Activated CD4-positive, alpha-beta memory T cell treated with anti-CD3 and anti-CD28 coated beads for 36 hours (primary cell): ENCODE data around the gene MAP4. TPM values are rescaled to one million over a fixed set of nuclear protein-coding genes. Genes with fewer than 3 reads are reported as not detected.
"Not testable (repeated sequence)": the region's sequence is repeated elsewhere in the genome, so short reads cannot be mapped to it uniquely, and the experiment has no call there.

ENCODE experiments used
- CTCF ChIA-PET: fragments of 350-600 bp; sonication (Branson Sonifier 250); formaldehyde crosslinking; loops from one replicate; lab custom pipeline; 2021; ENCODE audit warnings: antibody characterized with exemption, inconsistent platforms; lab: Charles Lee
- POLR2A ChIA-PET: fragments of 350-600 bp; sonication (Branson Sonifier 250); formaldehyde crosslinking; loops from one replicate; lab custom pipeline; 2021; ENCODE audit warnings: antibody characterized with exemption; lab: Charles Lee
- DNase-seq: peaks from one replicate; pipeline ENCODE4 v3.0.0-alpha.2; 2020
- H3K27ac Mint-ChIP-seq: one replicate; pipeline ENCODE4 v1.8.0; 2021; ENCODE audit warnings: mixed read lengths
- H3K27me3 Mint-ChIP-seq: one replicate; pipeline ENCODE4 v1.8.0; 2021; ENCODE audit warnings: mixed read lengths
- H3K36me3 Mint-ChIP-seq: one replicate; pipeline ENCODE4 v1.8.0; 2021; ENCODE audit warnings: mixed read lengths
- H3K4me1 Mint-ChIP-seq: one replicate; pipeline ENCODE4 v1.8.0; 2021; ENCODE audit warnings: low read depth, mixed read lengths
- H3K4me3 Mint-ChIP-seq: one replicate; pipeline ENCODE4 v1.8.0; 2021; ENCODE audit warnings: mild to moderate bottlenecking, mixed read lengths
- H3K9me3 Mint-ChIP-seq: one replicate; pipeline ENCODE4 v1.8.0; 2021; ENCODE audit warnings: mixed read lengths
- intact Hi-C: fragments of 100-400 bp; cut with micrococcal nuclease; formaldehyde crosslinking; loops from one replicate; pipeline ENCODE4 v1.15.1; 2023
- total RNA-seq, 2 experiments: library from RNA; stranded (reverse); gene quantifications; one replicate each; pipeline ENCODE4 v1.2.3, GENCODE V29; 2021

Gene MAP4
- total RNA-seq, 2 experiments from 2014 or later, result 114 to 116 TPM

DNA sequence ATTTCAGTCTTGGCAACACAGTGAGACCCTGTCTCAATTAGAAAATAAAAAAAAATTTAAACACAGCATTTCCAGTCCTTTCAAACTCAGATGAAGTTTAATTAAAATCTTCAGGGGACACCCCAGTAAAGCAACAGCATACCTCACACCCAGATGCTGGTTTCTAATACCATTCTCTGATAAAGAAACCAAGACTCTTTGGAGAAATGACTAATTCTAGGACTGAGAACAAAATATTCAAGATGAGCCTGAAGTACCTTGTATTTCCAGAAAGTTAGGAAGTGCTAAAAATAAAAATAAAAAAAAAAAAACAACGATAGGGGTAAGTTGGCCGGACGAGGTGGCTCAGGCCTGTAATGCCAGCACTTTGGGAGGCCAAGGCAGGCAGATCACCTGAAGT, 14.0 kb upstream of the MAP4 start:
- ChIA-PET CTCF (no interaction called here), POLR2A (no interaction called here)
- no peaks in the 10 kb centered on the region for H3K9me3 Mint-ChIP-seq
- intact Hi-C loops, result no loop called here
- H3K4me1 Mint-ChIP-seq, result peaks cover 27% of the 10 kb centered on the region
- no peaks in the 10 kb centered on the region for H3K36me3 Mint-ChIP-seq
- no peak overlapping the region for H3K27ac Mint-ChIP-seq
- no peaks in the 10 kb centered on the region for H3K27me3 Mint-ChIP-seq
- DNase-seq, result no peak
- no peak overlapping the region for H3K4me3 Mint-ChIP-seq

DNA sequence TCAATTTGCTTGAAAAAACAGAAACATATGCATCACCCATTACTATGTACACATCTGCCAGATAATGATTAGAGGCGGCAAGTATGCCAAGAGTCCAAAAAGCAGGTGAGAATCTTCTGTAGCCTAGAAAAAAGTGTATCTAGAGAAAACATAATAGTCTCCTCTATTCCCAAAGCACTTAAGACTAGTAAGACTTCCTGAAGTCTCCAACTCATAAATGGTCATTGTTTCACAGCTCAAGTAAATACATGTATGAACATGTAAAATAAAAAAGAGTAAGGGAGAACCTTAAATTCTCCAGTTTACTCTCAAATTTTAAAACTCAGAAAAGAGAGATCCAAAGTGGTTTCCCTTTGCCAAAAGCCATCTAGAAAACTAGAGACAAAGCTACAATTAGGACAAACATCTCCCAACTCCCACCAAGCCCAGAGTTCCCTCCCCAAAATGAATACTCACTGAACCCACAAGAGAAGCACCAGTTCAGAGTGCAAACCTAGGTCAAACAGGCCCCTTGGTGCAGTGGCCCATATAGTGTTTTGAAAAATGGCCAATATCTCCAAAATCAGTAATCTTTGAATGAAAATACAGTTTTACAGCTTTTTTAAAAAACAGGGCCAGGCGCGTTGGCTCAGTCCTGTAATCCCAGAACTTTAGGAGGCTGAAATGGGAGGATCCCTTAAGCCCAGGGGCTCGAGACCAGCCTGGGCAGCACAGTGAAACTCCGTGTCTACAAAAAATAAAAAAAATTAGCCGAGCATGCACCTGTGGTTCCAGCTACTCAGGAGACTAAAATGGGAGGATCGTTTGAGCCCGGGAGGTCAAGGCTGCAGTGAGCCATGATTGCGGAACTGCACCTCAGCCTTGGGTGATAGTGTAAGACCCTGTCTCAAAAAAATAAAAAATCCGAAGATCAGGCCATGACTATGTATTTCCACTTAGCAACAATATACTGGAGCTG, 11.0 kb upstream of the MAP4 start:
- no peak overlapping the region for H3K4me3 Mint-ChIP-seq
- DNase-seq, result no peak
- ChIA-PET POLR2A (no interaction called here), CTCF (interaction anchor here (1.0 kb wide), 1 partner anchor 38 kb away, joined by 4 read pairs; no protein-coding TSS in a partner anchor)
- intact Hi-C loops, result no loop called here
- H3K27me3 Mint-ChIP-seq, result no peaks in the 10 kb centered on the region
- H3K9me3 Mint-ChIP-seq, result no peaks in the 10 kb centered on the region
- peaks cover 20% of the 10 kb centered on the region for H3K4me1 Mint-ChIP-seq
- no peak overlapping the region for H3K27ac Mint-ChIP-seq
- no peaks in the 10 kb centered on the region for H3K36me3 Mint-ChIP-seq

DNA sequence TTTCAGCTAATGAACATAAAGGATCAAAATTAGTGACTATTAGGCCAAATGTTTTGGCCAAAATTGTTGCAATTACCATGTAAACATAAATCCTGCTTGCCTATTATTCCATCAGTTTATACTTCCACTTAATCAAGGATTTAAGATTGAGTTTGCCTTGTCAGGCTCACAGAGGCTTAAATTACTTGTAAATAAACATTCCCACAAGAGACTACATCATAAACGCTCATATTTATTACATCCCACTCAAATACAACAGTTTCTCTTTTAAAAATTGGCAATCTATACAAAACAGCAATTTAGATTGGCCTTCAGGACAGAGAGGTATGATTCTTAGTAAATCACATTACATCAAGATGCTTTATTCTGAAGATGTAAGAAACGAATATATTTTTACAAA, 9.9 kb upstream of the MAP4 start:
- Mint-ChIP-seq H3K27me3 (no peaks in the 10 kb centered on the region), H3K4me3 (no peak overlapping the region), H3K4me1 (peaks cover 25% of the 10 kb centered on the region), H3K36me3 (peaks cover 3% of the 10 kb centered on the region), H3K27ac (no peak overlapping the region), H3K9me3 (no peaks in the 10 kb centered on the region)
- no peak for DNase-seq
- intact Hi-C loops, result no loop called here
- CTCF ChIA-PET, result no interaction called here
- POLR2A ChIA-PET, result no interaction called here

DNA sequence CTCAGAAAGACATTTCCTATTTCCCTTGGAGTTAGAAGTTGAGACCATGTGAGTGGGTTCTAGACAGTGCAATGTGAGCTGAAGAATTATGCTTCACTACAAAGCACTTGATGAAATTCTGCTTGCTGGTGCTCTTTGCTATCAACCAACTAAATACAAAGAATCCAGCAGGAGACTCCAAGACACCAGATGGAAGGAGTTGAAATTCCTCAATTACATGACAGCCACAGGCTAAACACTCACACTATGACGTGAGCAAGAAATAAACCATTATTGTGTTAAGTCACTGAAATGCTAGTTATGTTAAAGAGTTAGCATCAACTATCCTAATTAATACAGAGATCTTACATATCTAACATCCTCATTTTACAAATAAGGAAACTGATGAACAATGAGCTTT, 8.2 kb upstream of the MAP4 start:
- Mint-ChIP-seq H3K36me3 (peaks cover 3% of the 10 kb centered on the region), H3K9me3 (no peaks in the 10 kb centered on the region), H3K27me3 (no peaks in the 10 kb centered on the region), H3K27ac (no peak overlapping the region), H3K4me1 (peaks cover 18% of the 10 kb centered on the region), H3K4me3 (no peak overlapping the region)
- POLR2A ChIA-PET, result no interaction called here
- CTCF ChIA-PET, result no interaction called here
- DNase-seq, result no peak
- intact Hi-C loops, result no loop called here

DNA sequence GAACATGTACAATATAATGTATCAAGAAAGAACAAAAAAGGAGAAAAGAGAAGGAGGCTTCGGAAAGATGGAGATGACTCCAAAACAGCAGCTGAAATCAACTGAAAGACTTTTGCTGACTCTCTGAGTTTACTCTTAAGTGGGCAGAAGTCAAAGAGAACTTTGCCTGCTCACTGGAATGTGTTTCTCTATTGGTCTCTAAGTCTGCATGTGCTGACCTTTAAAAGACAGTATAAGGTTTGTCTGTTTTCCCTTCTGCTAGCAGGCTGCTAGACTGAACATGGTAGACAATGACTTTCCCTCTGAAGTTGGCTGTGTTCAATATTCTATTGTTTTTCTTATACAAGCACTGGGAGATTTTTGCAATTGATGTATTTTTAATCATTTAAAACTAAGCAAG, 7.2 kb upstream of the MAP4 start:
- intact Hi-C loops, result no loop called here
- Mint-ChIP-seq H3K27ac (no peak overlapping the region), H3K36me3 (peaks cover 3% of the 10 kb centered on the region), H3K4me3 (no peak overlapping the region), H3K4me1 (peaks cover 18% of the 10 kb centered on the region), H3K9me3 (no peaks in the 10 kb centered on the region), H3K27me3 (no peaks in the 10 kb centered on the region)
- ChIA-PET POLR2A (no interaction called here), CTCF (interaction anchor here (0.7 kb wide), 1 partner anchor 218 kb away, joined by 4 read pairs; the partner anchor contains the start of gene ZNF589)
- DNase-seq, result no peak

DNA sequence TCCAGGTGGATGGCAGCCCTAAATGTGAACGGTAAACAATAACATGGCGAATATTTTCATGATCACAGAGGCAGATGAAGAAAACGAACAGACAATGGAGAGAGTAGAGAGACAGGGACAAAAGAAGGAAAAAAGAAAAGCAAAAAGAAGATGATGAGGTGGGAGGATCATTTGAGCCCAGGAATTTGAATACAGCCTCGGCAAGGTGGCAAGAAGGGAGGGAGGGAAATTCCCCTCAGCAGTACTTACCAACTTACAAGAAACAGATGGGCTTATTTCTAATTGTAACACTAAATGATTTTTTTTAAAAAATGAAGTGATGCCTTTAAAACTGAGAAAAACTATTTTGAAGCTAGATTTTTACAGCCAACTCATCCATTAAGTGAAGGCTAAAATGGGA, 6.0 kb upstream of the MAP4 start:
- POLR2A ChIA-PET, result no interaction called here
- Mint-ChIP-seq H3K9me3 (no peaks in the 10 kb centered on the region), H3K27me3 (no peaks in the 10 kb centered on the region), H3K36me3 (peaks cover 3% of the 10 kb centered on the region), H3K27ac (no peak overlapping the region), H3K4me1 (peaks cover 17% of the 10 kb centered on the region), H3K4me3 (no peak overlapping the region)
- CTCF ChIA-PET, result interaction anchor here (0.6 kb wide), 1 partner anchor 32 kb away, joined by 3 read pairs; no protein-coding TSS in a partner anchor
- no peak for DNase-seq
- intact Hi-C loops, result no loop called here

DNA sequence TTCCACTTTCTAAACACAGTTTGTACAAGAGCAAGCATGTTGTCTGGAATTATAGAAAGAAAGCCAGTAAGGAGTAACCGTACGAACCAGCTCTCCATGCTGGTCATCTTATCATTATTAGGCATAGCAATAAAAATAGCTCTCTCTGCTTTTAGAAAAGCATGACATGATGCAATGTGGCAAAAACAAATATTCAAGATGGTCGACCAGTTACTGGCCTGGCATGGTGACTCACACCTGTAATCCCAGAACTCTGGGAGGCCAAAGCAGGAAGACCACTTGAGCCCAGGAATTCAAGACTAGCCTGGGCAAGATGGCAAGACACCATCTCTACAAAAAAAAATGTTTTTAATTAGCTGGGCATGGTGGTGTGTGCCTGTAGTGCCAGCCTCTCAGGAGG, 2.6 kb upstream of the MAP4 start:
- no peak overlapping the region for H3K27ac Mint-ChIP-seq
- ChIA-PET CTCF (interaction anchor here (1.1 kb wide), 1 partner anchor 29 kb away, joined by 5 read pairs; no protein-coding TSS in a partner anchor), POLR2A (no interaction called here)
- no peaks in the 10 kb centered on the region for H3K9me3 Mint-ChIP-seq
- intact Hi-C loops, result no loop called here
- no peaks in the 10 kb centered on the region for H3K27me3 Mint-ChIP-seq
- no peak overlapping the region for H3K4me3 Mint-ChIP-seq
- H3K36me3 Mint-ChIP-seq, result peaks cover 3% of the 10 kb centered on the region
- H3K4me1 Mint-ChIP-seq, result peaks cover 40% of the 10 kb centered on the region
- no peak for DNase-seq

DNA sequence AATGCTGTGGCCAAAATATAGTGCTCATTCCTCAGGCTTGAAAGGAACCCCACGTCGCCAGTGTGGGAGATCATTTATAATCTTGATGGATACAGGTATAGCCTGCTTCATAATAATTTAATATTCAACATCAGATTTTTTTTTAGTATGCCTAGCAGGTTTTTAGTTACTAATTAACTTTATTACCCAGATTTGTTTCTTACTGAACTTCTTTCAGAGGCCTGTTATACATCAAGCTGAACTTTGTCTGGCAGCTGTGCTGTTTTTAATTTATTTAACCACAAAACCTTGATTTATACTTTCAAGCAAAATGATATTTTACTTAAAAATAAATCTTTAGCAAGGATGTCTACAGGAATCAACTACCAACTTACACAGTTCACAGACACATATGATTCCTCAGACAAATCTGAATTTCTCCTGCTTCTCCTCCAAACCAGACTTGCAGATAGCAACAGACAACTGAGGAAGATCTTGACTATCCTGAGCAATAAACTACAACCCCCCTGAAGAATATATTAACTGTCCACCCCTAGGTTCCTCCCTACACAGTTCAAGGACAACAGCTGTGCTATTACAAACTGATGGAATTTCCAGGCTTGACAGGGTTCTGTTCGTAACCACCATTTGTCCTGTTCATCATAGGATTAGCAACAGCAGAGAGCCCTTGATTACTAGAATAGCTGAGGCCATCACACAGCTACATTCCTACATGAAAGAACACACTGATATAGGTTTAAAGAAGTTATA, 610 bp downstream of the MAP4 start:
- intact Hi-C loops, result no loop called here
- H3K9me3 Mint-ChIP-seq, result no peaks in the 10 kb centered on the region
- ChIA-PET POLR2A (no interaction called here), CTCF (no interaction called here)
- H3K36me3 Mint-ChIP-seq, result no peaks in the 10 kb centered on the region
- H3K4me3 Mint-ChIP-seq, result no peak overlapping the region
- H3K27ac Mint-ChIP-seq, result no peak overlapping the region
- peaks cover 40% of the 10 kb centered on the region for H3K4me1 Mint-ChIP-seq
- H3K27me3 Mint-ChIP-seq, result no peaks in the 10 kb centered on the region
- no peak for DNase-seq

DNA sequence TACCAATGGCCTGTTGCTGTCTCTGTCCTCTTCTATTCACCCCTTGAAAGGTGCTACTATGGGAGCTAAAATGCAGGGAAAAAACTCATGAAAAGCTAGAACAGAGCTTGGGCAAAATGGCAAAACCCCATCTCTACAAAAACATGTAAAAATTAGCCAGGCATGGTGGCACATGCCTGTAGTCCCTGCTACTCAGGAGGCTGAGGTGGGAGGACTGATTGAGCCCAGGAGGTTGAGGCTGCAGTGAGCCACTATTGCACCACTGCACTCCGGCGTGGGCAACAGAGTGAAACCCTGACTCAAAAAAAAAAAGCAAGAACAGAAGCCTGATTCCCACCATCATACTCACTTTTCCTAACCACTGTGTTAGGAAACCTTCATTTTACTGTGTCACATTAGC, 1.9 kb downstream of the MAP4 start:
- peak; percentile 34 for DNase-seq
- Mint-ChIP-seq H3K4me1 (peaks cover 40% of the 10 kb centered on the region), H3K4me3 (no peak overlapping the region), H3K9me3 (no peaks in the 10 kb centered on the region), H3K27me3 (no peaks in the 10 kb centered on the region), H3K36me3 (no peaks in the 10 kb centered on the region), H3K27ac (no peak overlapping the region)
- ChIA-PET CTCF (interaction anchor here (1.0 to 1.2 kb wide), 2 partner anchors 15 to 137 kb away, joined by 3 to 4 read pairs; no protein-coding TSS in a partner anchor), POLR2A (no interaction called here)
- intact Hi-C loops, result no loop called here

DNA sequence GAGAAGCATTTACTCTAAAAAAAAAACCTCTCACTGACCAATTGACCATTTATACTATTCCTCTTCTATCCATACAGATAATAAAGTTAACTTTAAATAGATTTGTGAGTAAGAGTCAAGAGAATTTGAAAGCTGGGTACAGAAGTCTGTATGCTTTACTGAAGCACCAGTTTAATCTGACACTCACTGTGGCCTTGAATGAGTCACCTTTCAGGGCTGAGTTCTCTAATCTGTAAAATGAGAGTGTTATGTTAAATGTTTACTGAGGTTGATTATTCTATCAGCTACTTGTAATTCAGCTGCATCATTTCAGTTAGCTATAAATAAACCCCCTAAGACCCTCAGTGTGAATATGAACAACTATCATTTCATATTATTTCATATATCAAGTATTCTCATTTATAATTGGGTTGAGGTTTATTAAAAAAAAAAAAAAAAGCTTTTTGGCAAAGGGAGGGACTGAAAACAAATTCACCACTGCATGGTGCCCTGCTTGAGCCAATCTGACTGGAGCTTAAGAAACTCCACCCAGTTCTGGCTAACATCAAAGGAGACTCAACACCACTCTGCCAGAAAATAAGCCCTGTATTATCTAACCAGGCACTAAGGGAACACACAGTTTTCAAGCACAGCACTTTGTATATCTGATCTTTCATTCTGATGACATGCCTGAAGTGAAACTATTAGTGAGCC, 2.8 kb downstream of the MAP4 start:
- ChIA-PET CTCF (interaction anchor here (0.6 to 1.2 kb wide), 4 partner anchors 14 to 138 kb away, joined by 3 to 4 read pairs (median 4); no protein-coding TSS in a partner anchor), POLR2A (no interaction called here)
- intact Hi-C loops, result no loop called here
- Mint-ChIP-seq H3K9me3 (no peaks in the 10 kb centered on the region), H3K27me3 (no peaks in the 10 kb centered on the region), H3K36me3 (no peaks in the 10 kb centered on the region), H3K27ac (no peak overlapping the region), H3K4me3 (no peak overlapping the region), H3K4me1 (peaks cover 40% of the 10 kb centered on the region)
- no peak for DNase-seq

DNA sequence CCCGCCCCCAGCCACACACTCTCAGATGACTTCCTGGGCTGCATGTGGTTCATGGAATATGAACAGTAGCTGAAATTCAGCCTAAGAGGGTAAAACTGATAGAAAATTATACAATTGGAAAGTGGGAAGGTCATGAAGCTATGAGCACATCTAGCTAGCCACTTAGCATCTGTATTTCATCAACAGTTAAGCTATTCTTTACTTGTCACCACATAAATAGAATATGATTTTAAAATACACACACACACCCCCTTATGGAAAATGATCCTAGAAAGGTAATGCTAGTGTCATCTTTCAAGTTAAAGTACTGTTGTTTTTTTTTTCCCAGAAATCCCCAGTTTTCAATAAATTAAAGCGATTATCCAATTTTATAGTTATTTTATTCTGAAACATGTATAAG, 3.6 kb downstream of the MAP4 start:
- H3K27ac Mint-ChIP-seq, result no peak overlapping the region
- CTCF ChIA-PET, result no interaction called here
- DNase-seq, result no peak
- H3K27me3 Mint-ChIP-seq, result no peaks in the 10 kb centered on the region
- POLR2A ChIA-PET, result interaction anchor here (0.6 kb wide), 1 partner anchor 1920 kb away, joined by 3 read pairs; no protein-coding TSS in a partner anchor
- peaks cover 39% of the 10 kb centered on the region for H3K4me1 Mint-ChIP-seq
- no peaks in the 10 kb centered on the region for H3K9me3 Mint-ChIP-seq
- H3K36me3 Mint-ChIP-seq, result no peaks in the 10 kb centered on the region
- no peak overlapping the region for H3K4me3 Mint-ChIP-seq
- intact Hi-C loops, result no loop called here

DNA sequence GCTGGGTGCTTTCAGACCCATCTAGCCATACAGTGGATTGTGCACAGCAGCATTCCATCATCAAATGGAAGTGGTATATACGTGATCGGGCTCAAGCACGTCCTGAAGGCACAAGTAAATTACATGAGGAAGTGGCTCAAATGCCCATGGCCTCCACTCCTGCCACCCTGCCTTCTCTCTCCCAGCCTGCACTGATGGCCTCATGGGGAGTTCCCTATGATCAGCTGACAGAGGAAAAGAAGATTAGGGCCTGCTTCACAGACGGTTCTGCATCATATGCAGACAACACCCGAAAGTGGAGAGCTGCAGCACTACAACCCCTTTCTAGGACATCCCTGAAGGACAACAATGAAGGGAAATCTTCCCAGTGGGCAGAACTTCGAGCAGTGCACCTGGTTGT, 8.2 kb downstream of the MAP4 start:
- DNase-seq, H3K27me3 Mint-ChIP-seq, H3K36me3 Mint-ChIP-seq, H3K27ac Mint-ChIP-seq, POLR2A ChIA-PET, H3K4me1 Mint-ChIP-seq, H3K9me3 Mint-ChIP-seq, H3K4me3 Mint-ChIP-seq, CTCF ChIA-PET, intact Hi-C loops: not testable (repeated sequence)
